ENCODE results near the gene FLT4.

GRCh38 chr5:180623844-180624243 lies 25.6 kb downstream of the FLT4 start:
- TF ChIP-seq ZNF274 (IDR thresholded peaks at IDR 0.05; ENCODE audit: low read depth, low read length) (no peak), SUZ12 (IDR thresholded peaks at IDR 0.05; ENCODE audit: extremely low read depth, insufficient read depth, insufficient read length) (no peak)

All from NT2/D1 (cell line).